ENCODE results near the gene PNMA6E.

Gene PNMA6E

DNA sequence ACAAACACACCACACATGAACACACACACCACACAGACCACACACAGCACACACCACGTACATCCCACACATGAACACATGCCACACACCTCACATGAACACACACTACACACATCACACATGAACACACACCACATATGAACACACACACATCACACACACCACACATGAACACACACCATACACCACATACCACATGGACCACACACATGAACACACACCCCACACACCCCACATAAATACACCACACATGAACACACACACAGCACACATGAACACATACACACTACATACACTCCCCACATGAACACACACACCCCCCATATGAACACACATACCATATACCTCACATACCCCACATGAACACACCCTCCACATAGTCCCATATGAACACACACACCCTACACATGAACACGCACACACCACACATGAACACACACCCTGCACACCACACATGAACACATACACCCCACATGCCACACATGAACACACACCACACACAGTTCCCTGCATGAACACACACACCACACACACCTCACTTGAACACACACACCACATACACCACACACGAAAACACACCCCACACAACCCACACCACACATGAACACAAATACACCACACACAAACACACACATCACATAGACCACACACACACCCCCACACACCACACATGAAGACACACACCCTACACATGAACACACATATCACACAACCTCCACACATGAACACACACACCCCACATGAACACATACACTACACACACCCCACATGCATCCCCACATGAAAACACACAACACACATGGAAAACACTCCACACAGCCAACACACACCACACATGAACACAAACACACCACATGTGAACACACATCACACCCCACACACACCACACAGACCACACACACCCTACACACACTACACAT, 18.3 kb downstream of the PNMA6E start:
- DNase-seq, result no peak

DNA sequence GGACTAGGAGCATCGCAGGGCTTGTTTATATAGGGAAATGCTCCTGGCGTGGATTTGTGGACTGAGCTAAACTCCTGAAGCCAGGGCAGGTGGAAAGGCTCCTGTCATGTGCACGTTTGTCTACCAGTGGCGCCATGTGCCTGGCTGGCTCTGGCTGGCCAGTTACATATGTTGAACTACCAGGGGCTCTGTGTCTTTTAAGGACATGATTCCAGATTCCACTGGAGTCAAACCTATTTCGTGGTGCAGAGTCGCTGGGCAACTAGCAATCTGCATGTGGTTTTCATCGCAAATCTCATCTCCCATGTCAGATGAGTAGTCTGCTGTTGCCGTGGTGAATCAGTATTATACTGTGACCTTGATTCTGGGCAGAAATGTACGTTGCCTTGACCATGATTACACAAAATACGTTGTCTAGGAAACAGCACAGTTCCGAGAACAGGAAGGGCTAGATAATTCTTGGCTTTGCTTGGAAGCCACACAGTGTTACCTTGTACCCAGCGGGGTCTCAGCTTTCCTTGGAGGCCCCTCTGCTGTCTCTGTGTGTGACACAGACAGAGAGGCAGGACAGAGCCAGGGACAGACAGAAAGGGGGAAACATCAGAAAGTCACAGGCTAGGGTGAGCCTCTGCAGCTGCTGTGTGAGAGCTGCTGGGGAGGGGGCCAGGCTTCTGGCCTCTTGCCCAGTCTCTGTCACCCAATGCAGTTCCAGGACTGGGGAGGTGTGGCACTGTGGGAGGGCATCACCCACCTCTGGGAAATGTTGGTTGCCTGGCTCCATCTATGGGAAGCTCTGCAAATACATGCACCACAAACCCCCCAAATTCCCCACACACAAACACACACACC, 19.2 kb downstream of the PNMA6E start:
- DNase-seq, result peak; percentile 14

DNA sequence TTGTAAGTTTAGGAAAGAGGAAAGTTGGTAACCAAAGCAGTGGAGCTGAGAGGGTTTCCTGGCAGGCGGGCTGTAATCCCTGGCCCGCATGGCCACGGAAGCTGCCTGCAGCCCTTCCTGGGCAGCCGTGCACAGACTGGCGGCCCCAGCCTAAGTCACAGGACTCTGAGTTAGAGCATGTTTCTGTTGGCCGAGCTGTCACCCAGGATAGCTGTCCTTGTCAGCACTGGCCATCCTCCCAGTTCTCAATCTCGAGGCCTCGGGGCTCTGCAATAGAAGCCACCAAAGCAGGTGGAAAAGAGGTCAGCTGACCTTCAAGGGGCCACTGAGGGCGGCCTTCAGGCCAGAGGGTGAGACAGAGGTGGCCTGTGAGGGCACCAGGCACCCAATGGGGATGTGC, 20.5 kb downstream of the PNMA6E start:
- no peak for DNase-seq

DNA sequence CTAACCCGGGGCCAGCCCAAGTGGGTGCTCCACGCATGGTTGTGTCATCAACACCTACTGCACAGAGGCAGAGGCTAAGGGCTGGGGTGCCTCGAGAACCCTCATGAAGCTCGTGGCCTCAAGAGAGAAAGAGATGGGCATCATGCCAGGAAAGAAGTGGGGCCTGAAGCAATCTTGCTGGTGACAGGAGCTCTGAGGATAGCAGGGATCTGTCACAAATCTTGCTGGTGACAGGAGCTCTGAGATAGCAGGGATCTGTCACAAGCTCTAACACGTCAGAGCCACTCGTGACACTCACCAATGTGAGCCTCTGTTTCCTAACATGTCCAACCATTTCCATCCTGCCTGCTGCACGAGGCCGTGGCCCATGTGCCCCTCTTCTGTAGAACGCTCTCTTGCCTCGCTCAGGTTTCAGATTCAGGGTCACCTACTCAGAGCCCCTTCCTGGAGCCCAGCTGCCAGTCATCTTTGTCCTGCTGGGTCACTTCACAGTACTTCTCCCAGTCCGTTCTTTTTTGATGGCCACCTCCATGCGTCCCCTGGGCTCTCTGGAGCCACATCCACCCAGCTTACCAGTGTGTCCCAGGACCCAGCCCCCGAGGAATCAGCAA, 21.1 kb downstream of the PNMA6E start:
- no peak for DNase-seq

DNA sequence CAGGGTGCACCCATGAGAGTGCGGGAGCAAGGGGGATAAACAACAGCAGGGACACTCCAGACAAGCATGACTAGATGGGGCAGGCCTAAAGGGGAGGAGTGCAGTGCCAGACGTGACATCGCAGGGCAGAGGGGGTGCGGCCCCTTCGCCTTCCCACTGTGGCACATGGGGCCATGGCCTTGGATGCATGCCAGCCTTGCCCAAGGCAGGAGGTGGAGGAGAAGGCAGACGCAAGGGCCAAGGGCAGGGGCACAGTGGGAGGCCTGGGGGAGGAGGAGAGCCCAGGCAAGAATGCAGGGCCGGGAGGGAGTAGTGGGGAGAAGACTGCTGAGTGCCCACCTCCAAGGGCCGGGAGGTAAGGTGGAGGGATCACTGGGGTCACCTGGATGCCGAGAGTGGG, 21.6 kb downstream of the PNMA6E start:
- DNase-seq, result no peak

DNA sequence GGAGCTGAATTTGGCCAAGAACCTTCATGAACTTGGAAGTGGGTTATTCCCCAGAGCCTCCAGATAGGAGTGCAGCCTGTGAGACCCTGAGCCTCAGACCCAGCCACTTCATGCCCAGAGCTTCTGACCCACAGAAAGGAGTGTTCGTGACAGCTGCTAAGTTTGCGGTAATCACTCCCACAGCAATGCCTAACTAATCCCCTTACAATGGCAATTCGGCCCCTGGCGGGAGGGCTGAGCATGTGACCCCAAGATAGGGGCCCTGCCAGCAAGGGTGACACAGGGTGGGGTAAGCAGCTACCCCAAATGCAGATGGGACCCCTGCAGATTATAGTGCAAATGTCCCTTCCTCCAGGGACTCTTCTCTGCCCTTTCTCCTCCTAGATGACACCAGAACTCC, 22.5 kb downstream of the PNMA6E start:
- DNase-seq, result no peak

DNA sequence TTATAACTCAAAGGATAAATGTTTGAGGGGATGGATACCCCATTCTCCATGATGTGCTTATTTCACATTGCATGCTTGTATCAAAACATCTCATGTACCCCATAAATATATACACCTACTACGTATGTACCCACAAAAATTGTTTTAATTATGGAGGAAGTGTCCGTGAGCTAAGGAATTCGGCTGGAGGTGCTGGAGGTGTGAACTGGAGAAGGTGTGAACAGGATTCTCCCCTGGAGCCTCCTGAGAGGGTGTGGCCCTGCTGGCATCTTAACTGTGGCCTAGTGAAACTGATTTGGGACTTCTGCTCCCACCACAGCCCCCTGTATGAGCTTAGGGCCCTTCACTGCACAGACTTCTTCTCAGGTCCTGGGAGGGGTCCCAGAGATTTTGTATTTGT, 23.4 kb downstream of the PNMA6E start:
- DNase-seq, result no peak

DNA sequence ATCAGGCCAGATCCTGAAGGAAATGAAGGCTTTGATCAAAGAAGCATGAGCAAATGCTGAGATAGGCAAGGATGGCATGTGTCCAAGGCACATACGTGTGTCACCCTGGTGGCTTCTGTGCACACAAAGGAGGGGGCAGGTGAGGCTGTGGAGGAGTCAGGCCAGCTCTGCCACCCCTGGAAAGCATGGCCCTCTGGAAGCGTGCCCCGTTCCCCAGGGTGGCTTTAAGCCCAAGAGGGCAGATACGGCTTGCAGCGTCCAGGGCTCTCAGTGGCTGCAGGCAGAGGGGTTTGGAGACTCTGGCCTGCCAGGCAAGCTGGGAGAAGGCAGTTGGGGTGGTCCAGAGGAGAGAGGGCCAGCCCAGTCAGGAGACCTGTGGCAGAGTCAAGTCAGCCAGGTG, 25.6 kb downstream of the PNMA6E start:
- DNase-seq, result no peak

DNA sequence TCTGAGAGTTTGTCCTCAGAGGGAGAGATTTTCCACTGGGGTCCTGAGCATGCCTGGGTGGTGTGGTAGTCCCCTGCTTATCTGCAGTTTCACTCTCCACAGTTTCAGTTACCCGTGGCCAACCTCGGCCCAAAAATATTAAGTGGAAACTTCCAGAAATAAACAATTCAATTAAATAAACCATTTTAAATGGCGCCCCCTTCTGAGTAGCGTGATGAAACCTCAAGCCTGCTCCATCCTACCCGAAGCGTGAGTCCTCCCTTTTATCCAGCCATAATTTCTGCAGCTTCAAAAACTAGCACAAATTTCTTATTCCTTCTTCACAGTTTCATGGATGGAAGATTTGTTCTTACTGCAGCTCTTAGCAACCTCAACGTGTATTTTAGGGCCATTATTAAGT, 26.7 kb downstream of the PNMA6E start:
- no peak for DNase-seq

DNA sequence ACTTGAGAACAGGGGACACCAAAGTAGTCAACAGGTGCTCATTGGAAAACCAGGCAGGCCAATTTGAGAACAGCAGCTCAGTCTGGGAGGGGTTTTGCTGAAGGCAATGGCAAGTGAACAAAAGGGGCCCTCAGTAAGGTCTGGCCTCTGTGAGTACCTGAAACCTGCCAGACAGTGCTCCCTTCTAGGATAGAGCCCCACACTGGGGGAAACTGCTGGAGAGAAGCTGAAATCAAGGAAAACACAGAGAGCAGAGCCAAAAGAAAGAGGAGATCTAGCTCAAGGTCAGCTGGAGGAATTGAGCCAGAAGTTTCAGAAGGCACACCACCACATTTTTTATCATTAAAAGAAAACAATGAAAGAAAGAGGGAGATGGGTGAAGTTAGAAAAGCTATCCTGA, 28.2 kb downstream of the PNMA6E start:
- no peak for DNase-seq

DNA sequence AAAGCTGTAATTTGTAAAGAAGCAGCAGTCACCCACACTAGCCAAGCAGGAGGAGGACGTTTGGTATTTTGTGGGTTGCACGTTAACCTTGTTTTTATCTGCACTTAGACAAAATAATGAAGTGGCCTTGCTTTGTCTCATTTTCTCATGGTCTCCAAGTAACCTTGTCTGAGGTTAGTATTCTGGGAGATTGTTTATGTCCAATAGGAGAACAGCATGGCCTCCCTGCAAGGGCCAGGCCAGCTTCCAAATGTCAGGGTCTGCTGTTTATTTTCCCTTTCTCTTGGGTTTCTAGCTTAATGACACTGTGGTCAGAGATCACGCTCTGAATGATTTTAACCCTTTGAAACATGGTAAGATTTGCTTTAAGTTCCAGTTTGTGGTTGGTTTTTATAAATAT, 29.9 kb downstream of the PNMA6E start:
- no peak for DNase-seq

DNA sequence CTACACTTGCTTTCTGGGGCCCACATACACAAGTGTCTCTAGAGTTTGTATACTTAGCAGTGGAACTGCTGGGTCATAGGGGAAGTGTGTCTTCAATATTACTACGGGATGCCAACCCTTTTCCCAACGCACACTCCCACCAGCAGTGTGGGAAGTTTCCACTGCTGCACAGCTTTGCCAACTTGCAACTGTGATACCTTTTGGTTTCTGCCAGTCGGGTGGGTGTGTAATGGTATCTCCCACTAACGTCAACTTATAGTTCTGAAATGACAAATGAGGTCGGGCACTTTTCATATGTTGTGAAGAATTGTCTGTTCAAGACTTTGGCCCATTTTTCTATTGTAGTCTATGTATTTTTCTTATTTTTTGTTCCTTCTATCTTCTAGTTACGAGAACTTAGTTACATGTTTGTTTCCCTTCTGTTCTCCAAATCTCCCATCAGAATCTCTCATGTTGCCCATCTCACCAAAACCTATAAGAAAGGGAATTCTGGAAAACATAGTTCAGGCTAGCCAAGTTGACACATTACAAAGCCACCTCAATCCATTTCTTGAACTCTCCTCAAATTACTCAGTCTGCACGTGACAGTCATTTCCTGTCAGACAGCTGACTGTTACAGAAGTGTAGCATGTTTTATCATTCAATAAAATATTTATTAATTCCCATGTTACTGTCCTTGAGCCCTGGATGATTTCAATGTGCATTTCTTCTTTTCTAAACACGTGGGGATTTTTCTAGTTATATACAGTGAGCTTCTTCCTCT, 30.7 kb downstream of the PNMA6E start:
- no peak for DNase-seq

DNA sequence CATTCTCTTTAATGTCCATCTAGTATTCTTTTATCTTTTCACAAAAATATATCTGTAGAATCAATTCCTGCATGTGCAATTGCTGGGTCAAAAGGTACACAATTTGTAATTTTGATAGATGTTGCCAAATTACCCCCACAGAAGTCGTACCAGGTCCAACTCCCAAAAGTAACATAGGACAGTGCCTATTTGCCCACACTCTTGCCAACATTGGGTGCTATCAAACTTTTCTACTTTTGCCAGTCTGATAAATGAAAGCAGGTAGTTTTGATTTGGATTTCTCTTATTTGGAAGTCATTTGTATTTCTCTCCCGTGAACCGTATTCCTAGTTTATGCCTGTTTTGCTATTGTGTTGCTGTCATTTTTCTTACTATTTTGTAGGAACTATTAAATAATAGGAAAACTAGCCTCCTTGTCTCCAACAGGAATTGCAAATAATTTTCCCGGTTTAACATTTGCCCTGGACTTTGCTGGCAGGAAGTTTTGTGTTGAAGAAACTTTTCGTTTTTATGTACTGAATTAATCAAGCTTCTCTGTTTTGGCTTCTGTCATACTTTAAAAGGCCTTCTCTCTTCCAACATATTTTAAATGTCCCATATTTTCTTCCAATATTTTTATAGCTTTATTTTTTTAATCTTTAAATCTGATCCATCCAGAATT, 34.1 kb downstream of the PNMA6E start:
- no peak for DNase-seq

DNA sequence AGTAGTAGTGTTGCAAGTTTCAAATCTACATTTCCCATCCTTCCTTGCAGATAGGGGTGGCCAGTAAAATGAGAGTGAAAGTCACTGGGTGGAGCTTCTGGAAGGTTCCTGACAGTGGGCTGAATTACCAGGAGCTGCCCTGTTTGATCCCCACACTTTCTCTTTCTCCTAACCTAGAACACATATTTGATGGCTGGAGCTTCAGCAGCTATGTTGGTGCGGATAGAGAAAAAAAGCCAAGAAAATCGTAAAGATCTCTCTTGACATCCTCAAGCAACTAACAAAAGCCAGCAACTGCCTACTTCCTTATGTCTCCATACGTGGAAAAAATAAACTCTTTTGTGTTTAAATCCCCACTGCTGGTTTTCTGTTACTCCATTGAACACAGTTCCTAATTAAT, 35.0 kb downstream of the PNMA6E start:
- DNase-seq, result no peak

DNA sequence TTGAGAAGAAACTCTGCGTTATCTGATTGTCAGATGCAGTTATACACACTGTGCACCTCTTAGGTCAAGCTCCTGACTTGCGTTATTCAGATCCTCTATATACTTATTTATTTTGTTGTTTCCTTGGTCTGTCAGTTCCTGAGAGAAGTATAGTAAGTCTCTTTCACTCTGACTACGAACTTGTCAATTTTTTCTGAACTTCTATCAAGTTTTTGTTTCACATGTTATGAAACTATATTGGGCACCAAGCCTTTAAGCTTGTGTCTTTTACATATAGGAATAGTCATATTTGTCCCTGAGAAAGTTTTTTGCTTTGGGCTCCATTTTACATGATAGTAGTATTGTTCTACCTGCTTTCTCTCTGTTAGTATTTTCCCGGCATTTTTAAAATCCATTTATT, 35.5 kb downstream of the PNMA6E start:
- DNase-seq, result no peak

DNA sequence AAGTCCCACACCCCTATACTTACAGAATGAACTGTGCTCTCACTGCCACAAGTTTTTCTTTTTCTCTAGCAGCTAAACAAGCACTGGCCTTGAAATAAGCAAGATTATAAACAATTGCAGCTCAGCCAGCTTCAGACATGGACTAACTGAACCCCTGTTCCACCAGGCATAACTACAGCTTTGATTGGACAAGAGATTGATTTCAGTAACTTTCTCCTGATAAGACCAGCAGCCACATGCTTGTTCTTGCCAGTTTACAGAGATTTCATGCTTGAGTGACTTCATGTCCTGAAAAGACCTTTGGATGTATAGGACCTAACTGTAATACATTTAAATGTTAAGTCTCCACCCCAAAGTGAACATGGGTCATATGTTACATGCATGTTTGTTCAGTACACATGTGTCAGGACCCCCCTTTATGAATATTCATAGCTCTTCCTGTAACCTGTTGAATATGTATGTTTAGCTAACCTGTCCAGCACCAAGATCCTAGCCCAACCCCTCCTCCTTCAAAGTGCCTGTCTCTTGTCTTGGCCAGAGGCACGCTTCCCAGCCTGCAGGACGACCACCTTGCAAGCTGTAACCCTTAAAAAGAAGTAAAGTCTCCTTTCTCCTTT, 39.3 kb downstream of the PNMA6E start:
- DNase-seq, result no peak

DNA sequence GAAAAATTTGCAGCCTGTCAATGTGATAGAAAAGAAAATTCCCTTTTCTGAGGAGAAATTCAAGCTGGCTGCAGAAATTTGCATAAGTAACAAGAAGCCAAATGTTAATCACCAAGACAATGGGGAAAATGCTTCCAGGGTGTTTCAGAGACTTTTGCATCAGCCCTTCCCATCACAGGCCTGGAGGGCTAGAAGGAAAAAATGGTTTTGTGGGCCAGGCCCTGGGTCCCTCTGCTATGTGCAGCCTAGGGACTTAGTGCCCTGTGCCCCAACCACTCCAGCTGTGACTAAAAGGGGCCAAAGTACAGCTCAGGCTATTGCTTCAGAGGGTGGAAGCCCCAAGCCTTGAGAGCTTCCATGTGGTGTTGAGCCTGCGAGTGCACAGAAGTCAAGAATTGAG, 43.3 kb downstream of the PNMA6E start:
- DNase-seq, result no peak

DNA sequence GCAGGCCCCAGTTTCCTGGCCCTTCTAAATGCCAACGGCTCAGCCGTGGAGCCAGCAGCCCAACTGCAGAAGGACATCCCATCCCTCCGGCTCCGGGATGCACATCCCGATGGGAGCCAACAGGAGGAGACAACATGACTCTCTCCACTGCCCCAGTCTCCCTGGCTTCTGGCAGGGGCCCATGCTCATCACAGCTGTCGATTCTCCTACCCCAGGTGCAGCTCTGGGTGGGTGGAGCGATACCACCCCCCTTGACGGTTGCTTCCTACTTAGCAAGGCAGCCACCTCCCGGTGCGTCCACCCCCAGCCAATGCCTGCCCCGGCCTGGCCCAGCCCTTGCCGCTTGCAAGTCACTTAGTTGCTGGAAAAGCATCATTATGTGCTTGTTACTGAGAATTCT, 47.7 kb downstream of the PNMA6E start:
- no peak for DNase-seq

DNA sequence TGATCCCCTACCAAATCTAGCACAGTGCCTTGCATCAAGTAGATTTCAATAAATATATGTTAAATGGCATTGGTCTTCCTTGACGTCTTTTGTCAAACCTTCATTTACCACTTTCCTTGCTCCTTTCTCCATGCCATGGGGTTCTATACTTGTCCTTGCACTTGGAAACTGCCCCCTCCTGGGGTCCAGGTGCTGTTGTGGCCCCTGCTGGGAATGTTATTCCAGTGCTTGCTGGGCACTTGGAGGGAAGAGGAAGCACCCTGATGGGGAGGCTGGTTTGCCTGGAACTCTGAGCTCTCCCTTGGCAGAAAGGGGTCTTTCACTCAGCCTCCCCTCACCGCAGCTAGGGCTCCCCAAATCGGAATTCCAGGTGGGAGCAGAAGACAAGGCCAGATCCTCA, 48.3 kb downstream of the PNMA6E start:
- no peak for DNase-seq

DNA sequence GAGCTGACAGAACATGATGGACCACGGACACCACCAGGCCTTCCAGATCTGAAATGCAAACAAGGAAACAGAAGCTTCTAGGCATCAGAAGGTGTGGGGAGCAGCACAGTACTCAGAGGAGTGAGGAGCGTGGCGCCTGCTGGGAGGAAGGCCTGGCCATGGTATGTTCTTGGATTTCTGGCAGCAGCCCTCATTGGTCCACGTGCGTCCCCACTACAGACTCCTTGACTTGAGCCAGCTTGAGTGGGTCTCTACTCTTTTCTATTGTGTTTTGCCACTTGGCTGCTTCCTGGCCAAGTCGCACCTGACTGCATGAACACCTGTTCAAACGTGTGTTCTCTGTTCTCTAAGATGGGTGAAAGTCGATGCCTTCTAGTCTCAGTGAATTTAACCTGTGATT, 49.2 kb downstream of the PNMA6E start:
- no peak for DNase-seq

DNA sequence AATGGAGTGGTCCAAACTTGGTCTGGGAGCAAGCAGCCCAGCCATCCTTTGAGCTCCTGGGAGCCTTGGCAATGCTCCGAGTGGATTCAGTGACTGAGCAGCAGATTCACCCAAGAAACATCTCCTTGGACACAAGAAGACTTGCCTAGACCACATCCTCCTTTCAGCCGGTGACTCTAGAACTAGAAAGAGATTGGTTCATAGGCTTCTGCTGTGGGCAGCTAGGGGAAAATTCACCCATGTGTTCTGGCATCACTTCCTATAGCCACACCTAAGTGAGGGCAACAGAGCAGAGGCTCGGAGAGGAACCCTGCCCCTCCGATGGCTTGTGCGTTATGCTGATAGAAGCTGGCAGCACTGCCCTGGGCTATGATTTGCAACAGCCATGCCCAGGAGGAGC, 51.2 kb downstream of the PNMA6E start:
- no peak for DNase-seq

DNA sequence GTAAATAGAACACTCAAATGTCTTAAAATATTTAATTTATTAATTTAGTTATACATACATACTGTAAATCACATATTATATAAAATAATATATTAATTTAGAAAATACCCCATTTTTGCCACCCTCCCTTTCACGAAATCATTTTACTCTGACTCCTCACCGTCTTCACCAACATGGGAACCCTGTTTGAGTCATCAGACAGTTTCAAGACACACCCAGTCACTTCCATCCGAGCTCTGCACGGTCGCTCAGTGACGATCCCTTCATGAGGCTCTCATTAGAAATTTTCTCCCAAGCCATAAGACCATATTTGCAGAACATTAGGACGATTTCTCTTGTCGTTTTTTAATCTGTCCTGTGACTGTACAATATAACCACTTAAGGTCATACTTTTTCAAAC, 52.7 kb downstream of the PNMA6E start:
- DNase-seq, result no peak

All from GOT3 (cell line).